Stimulated activated CD8-positive, alpha-beta memory T cell treated with anti-CD3 and anti-CD28 coated beads, Interleukin-4, amount 100 ng/mL, for 1 hour (primary cell): ENCODE measurements around the gene TRABD2B.

ENCODE experiments used
- DNase-seq, 2 donors: peaks; one replicate each; pipeline ENCODE4 v3.0.0-alpha.2; 2020; ENCODE audit warnings: low read depth in 2 of 2, low spot score in 1 of 2

Gene TRABD2B

DNA sequence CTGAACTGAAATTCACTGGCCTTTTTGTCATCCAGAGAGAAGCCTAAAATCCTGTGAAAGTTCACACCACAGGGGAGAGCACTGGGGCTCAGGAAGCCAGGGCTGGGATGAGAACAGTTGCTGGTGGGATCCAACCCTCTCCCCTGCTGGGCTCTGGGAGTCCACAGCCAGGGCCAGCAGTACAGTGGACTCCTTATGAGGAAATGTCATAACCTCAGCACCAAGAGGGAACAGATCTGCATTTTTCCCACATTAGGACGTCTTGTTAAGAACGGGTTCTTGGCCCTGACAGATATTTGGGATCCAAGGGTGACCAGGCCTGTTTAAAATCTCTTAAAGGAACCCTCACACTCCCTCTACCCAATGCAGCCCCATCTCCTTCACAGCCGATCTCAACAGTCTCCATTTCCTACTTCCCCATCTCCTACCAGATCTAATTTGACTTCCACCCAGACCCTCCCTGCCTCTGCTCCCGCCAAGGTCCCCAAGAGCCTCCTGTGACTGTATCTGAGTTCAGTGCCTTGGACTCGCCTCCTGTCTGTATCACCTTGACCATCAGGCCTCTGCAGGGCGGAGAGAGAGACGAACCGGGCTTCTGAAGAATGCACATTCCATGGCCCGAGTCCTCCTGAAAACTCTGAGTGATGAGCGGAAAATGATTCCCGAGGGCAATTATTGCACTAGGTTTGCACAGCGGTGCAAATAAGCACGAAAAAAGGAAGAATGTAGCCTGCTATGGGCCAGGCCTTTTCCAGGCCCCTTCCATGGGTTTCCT lies 159.9 kb downstream of the TRABD2B start:
- no peak for DNase-seq

DNA sequence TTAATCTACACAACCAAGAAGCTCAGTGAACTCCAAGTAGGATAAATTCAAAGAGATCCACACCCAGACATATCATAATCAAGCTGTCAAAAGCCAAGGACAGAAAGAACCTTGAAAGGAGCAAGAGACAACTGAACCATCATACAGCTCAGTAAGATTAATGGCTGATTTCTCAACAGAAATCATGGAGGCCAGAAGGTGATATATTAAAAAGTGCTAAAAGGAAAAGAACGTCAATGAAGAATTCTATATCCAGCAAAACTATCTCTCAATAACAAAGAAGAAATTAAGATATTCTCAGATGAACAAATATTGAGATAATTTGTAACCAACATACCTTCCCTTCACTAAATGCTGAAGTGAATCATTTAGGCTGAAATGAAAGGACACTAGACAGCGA lies 161.8 kb downstream of the TRABD2B start:
- DNase-seq, result no peak

DNA sequence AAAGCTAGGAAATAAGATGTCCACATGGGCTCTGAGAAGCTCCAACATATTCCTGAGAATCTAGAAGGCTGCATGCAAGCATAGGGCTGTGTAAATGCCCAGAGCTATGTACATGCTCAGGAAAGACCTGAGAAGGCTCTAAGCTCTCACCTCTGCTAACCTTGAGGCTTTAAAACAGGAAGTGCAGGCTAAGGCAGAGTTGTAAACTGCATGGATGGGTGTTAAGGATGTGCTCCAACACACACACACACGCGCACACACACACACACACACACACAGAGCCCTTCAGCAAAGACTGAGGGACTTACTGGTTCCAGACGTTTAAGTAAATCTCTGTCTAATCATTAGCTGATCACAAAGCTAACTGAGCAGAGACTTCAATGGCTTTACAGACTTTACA lies 162.9 kb downstream of the TRABD2B start:
- DNase-seq, result no peak

DNA sequence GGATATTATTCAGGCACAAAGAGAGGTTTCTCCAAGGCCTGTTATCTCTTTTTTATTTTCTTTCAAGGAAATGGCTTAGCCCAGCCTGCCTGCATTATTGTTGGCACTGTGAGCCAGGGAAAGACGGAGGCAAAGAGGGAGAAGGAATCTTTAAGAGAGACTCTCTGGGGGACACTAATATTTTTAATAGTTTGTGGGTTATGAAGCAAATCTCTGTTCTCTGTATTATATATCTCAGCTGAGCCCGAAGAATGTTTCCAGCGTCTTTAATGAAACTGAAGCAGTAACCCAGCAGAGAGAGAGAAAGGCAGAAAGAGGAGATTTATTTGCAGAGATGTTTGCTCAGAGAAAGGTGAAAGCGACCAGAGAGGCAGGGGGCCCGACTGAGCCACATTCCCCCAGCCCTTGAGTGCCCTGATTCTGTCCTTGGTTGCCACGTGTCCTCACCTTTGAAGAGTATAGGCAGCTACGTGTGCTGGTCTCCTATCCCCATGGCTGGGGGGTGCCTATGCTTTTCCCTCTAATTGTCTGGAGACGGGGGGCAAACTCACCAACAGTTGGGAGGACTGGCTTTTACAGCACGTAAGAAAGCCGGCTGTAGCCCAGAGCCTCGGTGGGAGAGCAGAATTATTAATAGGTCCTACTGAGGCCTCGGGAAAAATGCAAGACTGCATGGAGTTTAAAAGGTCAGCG lies 166.4 kb downstream of the TRABD2B start:
- no peak for DNase-seq

DNA sequence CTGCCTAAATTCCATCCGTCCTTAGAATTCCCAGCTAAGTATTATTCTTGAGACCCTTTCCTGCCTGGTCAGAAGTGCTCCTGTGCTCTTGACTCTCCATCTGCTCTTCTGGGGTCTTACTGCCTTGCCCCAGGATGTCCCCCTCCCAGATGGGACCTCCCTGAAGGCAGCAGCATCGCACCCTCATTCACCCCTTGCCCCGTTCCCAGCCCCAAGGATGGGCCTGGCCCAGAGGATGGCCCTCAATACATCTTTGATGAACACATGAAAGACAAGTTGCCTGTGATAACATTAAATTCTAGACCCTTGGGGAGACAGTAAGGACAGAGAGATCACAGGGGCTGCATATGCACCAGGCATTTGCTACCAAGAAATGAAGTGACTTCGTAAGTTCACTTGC lies 167.2 kb downstream of the TRABD2B start:
- no peak for DNase-seq

DNA sequence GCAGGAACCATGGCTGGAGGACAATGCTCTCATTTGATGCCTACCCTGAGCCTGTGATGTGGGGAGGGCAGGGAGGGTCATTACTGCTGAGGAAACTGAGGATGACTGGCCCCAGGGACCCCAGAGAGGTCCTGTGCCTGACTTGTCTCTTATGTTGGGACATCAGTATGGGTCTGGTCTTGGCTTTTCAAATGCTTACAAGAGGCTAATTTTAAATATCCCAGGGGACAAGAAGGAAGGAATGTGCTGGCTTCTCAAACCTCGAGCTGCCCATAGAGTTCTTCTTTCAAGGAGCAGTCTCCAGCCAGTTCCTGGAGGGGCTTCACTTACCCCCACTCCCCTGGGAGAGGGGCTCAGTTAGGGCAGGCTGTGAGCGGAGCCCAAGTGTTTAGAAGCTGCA lies 168.2 kb downstream of the TRABD2B start:
- DNase-seq, result no peak

DNA sequence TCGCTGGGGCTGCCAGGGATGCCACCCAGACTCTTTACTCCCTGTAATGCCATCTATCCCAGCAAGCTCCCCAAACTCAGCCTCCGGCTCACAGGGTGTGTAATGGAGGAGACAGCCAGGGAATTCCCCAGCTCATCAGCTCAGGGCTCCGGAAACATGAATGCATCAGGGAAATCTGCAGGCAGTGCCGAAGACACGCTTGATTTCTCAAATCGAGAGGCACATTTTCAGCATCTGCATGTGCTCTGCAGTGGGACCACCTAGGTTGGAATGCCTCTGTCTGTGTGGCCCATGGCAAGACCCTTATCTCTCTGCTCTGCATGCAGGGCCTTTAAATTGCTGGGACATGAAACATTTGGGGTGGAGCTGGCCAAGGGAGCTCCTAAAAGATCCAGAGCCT lies 170.1 kb downstream of the TRABD2B start:
- DNase-seq, result no peak

DNA sequence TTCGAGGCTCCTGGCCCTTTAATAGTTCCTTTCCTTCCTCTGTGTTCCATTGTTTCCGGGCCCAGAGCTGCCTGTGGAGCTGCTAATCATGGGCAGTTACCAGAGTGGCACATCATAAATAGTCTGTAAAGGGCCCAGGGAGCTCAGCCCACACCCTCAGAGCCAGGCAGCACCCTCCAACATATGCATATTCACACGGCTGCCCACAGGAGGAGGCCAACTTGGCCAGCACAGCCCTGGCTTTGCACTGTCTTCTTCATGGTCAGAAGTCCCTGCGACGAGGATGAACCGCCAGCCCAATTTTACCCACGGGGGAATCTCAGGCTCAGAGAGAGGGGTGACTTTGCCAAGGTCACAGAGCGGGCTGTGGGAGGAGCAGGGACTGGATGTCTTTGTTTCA lies 172.5 kb downstream of the TRABD2B start:
- DNase-seq, result no peak

DNA sequence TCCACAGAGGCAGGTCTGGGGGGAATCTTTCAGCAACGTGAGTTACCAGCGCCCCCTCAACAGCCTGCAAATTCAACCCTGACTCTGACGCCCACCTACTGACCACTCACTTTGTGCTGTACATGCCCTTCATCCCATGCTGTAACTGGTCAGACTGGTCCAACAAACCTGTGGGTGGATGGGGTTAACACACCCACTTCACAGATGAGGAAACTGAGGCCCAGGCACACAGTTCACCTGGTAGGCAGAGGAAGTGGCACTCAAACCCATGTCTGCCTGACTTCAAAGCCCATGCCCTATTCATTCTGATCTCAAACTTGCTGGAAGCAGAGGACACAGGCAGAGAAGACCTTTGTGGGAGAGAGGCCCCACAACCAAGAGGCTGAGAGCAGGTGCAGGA lies 172.9 kb downstream of the TRABD2B start:
- no peak for DNase-seq

DNA sequence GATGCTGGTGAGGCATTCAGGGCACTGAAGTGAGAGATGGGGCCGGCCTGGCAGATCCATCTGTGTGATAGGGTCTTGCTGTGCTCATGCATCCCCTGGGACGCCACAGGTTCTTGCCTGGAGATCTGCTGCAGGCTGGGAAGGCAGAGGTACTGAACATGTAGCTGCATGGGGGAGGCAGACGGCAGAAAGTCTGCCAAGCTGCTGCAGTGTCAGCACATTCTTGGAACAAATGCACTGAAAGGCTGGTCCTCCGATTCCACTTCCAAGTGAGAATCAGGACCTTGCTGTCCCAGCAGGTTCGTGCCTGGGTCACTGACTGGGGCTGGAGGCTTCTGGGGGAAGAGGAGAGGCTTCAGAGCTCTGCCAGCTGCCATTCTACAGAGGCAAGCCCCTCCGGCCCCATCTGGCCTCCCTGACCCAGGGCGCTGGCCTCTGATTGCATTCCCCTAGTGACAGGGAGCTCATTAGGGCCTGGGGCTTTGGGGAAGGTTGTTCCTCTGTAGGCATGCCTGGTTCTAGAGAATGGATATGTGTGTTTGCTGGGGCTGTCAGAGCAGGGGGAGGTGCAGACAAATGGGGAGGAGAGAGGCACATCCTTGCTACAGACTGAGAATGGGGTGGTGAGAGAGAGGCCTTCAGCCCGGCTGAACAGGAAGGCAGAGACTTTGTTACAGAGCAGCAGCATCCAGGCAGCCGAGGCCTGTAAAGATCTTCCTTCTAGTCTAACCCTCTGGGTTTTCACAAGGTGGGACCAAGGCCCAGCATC lies 174.0 kb downstream of the TRABD2B start:
- DNase-seq, result no peak

DNA sequence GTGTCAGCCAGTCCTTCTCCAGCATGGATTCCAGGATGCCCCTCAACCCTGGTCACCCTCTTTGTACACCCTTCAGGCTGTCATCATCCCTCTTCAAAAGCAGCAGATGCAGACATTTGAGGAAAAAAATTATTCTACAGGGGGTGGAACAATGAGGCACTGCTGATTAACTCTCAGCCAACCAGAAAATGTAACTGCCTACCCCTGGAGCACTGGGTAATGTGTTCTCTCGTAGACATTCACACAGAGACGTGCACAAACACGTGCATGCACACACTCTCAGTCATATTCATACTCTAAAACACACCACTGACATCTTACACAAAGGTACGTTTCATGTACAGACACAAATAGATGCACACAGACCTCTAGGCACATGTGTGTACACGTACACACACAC lies 175.4 kb downstream of the TRABD2B start:
- no peak for DNase-seq

DNA sequence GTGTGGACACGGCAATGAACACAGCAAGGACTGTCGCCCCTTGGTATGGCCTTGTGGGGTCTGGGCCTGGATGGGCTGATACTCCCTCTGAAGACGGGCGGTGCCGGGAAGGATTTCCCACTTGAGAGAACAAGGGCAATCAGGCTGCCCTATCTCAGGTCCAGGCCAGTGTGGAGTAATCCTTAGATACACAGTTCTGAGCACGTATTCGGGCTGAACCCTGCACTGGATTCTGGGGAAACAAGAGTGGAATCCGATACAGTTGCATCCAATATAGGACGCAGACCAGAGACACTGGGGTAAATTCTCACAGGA lies 177.7 kb downstream of the TRABD2B start:
- no peak for DNase-seq

DNA sequence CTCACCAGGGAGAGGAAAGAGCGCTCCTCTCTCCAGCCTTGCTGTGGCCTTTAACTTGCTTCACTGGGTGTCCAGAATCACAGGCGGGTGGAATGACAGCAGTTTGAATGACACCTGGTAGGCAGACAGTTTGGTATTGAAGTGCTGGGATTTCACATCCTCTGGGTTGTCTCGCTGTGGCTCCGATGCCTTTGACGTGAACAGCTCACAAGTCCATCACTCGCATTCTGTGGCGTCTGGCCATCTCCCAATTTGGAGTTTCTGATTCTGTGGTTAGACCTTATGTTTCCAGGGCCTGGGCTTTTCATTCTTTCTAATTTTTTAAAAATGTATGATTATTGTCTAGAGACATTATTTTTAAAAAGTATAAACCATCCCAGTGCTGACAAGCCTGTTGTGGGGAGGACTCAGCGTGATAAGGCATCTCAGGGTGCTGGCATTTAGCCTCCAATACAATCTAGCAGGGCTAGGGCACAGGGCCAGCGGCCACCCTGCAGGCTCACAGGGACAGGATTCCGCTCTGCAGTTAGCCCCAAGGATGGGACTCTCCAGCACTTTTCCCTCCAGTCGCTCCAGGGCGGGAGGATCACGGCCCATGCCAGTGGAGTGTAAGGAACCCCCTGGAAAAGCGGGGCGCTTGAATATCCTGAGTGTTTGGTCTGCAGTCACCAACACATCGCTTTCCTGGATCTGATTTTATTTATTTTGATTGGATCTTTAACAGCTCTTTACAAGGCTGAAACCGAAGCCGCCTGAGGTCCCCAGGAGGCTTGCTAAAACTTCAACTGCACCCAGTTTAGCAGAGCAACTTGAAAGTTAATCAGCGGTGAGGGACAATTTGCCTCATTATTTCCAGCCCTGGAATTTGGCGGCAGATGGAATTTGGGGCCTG lies 178.3 kb downstream of the TRABD2B start:
- no peak for DNase-seq

DNA sequence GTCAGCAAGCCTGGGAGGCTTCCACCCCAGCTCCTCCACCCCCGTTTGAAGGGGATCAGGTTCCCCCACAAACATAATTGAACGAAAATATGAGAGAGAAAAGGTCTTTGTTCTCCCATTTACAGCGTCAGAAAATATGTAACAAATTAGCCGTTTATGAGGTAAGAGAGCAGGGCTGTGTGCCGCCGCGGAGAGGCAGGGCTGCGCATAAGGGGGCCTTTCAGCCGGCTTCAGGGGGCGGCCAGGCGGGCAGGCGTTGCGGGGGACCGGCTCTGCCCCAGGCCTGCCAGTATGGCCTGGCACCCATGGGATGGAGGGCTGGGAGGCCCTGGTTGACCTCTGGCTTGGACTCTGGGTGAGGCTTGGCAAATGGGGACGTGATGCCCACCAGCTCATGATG lies 179.3 kb downstream of the TRABD2B start:
- DNase-seq, result no peak

DNA sequence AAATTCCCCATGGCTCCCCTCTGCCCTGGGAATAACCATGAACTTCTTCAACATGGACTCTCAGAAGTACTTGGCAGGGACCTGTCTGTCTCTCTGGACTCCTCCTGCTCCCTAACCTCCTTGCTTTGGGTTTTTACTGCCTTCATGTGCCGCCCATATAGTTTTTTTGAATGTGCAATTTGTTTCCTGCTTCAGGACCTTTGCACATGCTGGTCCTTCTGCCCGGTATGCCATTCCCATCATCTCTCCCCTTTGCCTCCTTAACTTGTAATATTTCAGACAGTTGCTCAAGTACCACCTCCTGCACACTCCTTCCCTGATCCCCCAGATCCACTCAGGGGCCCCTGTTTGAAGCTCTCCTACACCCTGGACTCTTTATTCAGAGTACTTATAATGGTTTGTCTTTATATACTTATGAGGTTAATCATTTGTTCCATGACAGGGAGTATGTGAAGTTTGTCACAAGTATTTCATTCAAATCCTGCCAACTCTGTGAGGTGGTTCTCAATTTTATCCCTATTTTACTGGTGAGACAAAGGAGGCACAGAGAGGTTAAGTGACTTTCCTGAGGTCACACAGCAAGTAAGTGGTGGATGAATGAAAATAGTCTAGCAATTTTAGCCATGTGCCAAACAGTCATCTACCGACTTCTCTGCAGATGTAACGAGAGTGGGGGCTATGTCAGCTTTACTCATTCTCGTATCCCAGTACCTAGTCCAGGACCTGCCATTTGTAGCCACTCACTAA lies 180.7 kb downstream of the TRABD2B start:
- DNase-seq, result no peak

DNA sequence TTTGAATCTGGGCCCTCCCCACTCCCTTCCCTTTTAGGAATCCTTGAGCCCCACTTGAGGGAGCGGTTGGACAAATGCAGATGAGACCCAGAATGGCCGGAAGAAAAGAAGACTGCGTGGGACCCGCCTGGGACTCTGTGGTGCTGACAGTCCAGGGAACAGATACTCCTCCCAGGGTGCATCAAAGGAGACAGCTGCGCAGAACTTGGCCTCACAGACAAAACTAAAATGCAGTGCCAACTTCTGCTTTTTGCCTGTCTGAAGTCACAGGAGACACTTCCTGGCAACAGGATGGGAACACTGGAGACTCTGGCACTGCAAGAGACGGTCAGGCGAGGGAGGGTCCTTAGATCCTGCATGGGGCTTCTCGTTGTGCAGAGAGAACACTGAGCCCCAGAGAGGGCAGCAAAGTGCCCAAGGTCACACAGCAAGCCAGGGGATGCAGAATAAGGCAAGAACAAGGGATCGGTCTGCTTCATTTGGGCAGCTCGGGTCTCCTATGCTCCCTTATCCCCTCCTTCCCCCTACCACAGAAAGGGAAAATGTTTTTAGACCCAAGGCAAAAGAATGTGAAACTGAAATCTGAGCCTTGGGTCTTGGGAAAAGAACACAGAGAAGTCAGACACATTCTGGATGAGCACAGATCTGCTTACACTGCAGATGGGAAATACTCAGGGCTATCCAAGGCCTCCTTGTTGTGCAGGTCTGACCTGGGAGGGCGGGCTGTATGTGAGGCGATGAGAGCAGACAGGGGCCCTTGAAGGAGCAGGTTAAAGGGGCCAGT lies 182.4 kb downstream of the TRABD2B start:
- no peak for DNase-seq

DNA sequence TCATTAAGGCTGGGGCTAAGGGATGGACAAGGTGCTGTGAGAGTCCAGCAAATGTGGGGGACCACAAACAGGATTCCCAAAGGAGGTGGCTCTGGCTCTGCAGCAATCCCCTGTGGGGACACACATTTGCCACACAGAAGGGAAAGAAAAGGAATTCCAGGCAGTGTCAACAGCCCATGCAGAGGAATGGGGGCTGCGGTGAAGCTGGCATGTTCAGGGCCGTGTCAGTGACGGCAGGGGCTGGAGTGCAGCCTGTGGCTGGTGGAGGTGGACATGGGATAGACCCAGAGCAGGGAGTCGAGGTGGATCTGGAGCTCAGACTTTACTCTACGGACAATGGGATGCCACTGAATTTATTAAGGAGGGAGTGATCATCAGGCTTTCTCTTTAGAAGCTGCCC lies 183.2 kb downstream of the TRABD2B start:
- DNase-seq, result no peak

DNA sequence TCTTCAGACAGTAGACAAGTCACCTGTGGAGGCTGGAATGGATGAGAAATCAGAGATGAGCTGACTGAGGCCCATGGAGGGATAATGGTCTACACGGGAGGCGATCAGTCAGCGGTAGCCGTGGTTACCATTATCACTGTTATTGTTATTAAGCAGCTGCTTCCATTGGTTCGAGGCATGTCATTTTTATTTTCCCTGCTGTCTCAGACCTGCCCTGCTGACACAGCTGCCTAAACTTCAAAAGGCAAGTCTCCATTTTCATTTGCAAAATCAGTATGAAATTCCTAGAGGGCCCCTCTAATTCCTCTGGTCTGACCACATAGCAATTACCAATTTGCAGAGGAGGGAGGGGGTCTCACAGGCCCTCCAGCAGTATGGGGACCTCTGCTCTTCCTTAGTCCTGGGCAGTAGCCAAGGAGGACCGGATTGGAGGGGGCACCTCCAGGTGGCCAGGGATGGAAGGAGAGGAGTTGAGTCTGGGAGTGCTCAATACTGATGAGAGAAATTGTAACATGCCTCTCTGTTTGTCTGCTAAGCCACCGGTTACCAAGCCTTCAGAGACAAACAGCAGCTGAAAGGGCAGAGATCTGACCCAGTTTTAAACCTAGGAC lies 184.2 kb downstream of the TRABD2B start:
- DNase-seq, result no peak

DNA sequence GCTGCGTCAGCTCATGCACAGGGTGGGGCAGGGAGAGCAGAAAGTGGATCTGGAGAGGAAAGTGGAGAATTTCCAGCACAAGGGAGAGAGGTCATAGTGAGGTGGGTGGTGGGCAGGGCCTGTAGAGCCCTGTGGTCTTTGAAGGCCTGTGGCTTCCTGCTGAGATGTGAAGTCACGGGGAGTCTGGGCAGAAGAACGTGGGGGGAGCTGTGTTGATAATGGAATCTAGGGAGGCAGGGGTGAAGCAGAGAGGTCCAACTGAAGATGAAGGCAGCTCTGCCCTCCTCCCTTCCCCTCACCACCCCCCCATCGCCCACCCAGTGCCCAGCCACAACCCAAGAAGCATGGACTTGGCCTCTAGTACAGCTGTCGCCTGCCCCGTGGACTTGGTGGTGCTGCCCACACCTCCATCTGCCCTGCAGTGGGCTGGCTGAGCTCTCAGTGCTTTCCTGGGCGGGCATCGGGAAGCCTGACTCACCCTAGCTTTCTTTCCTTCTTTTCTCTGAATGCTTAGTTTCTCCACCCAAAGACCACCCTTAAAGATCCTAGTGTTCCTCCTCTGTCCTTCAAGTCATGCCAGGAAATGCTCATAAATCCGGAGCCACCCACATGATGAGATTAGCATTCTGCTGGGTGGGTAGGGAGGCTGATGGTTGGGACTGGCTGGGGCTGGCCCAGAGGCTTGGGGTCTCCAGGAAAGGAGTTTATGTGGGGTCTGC lies 186.1 kb downstream of the TRABD2B start:
- DNase-seq, result no peak
